MM.1S (cell line): Measurements from ENCODE around the gene MAP2K3.
"Not testable (repeated sequence)": the region's sequence is repeated elsewhere in the genome, so short reads cannot be mapped to it uniquely, and the experiment has no call there.

Experiments used
- DNase-seq: peaks from one replicate; pipeline ENCODE4 v3.0.0-alpha.2; 2015
- H2AFZ ChIP-seq: fragments of 300-600 bp; sonication (generic); 2 replicates; pipeline ENCODE4 v1.6.0; 2016; ENCODE audit warnings: antibody characterized with exemption, low read length
- H3F3A ChIP-seq: fragments of 300-600 bp; sonication (generic); 2 replicates; pipeline ENCODE4 v1.6.1; 2016; ENCODE audit warnings: mild to moderate bottlenecking, antibody characterized with exemption, low read length, moderate library complexity, mixed read lengths; ENCODE audit not compliant: insufficient read depth
- H3K27ac ChIP-seq: fragments of 300-600 bp; sonication (generic); 2 replicates; pipeline ENCODE4 v1.5.1; 2016; ENCODE audit warnings: mild to moderate bottlenecking, low read length
- H3K27me3 ChIP-seq: fragments of 300-600 bp; sonication (generic); replicated peaks from 2 replicates; pipeline ENCODE4 v1.6.0; 2016; ENCODE audit warnings: low read length; ENCODE audit not compliant: insufficient read depth
- H3K36me3 ChIP-seq: fragments of 300-600 bp; sonication (generic); replicated peaks from 2 replicates; pipeline ENCODE4 v1.6.1; 2016; ENCODE audit warnings: mild to moderate bottlenecking, low read length, mixed read lengths; ENCODE audit not compliant: insufficient read depth
- H3K4me1 ChIP-seq: fragments of 300-600 bp; sonication (generic); 2 replicates; pipeline ENCODE4 v1.6.1; 2016; ENCODE audit warnings: low read length, mixed read lengths
- H3K4me2 ChIP-seq: fragments of 300-600 bp; sonication (generic); 2 replicates; pipeline ENCODE4 v1.6.0; 2016; ENCODE audit warnings: low read depth, low read length
- H3K4me3 ChIP-seq: fragments of 300-600 bp; sonication (generic); 2 replicates; pipeline ENCODE4 v1.5.1; 2016; ENCODE audit warnings: low read length, mixed read lengths
- H3K79me2 ChIP-seq: fragments of 300-600 bp; sonication (generic); 2 replicates; pipeline ENCODE4 v1.6.1; 2016; ENCODE audit warnings: mixed run types, low read length, mixed read lengths
- H3K9ac ChIP-seq: fragments of 300-600 bp; sonication (generic); 2 replicates; pipeline ENCODE4 v1.6.1; 2016; ENCODE audit warnings: low read length, mixed read lengths
- H3K9me2 ChIP-seq: fragments of 300-600 bp; sonication (generic); replicated peaks from 2 replicates; pipeline ENCODE4 v1.6.1; 2016; ENCODE audit warnings: mild to moderate bottlenecking, low read length, mixed read lengths; ENCODE audit not compliant: insufficient read depth
- H3K9me3 ChIP-seq: fragments of 300-600 bp; sonication (generic); replicated peaks from 2 replicates; pipeline ENCODE4 v1.6.1; 2016; ENCODE audit warnings: mild to moderate bottlenecking, low read length, mixed read lengths; ENCODE audit not compliant: insufficient read depth
- H4K20me1 ChIP-seq: fragments of 300-600 bp; sonication (generic); 2 replicates; pipeline ENCODE4 v1.6.1; 2016; ENCODE audit warnings: mild to moderate bottlenecking, low read length, moderate library complexity, mixed read lengths; ENCODE audit not compliant: insufficient read depth
- CTCF ChIP-seq: fragments of 300-600 bp; sonication (generic); IDR thresholded peaks from 2 replicates; pipeline ENCODE4 v1.5.1; 2016; ENCODE audit warnings: antibody characterized with exemption, low read length, mixed read lengths
- EZH2 ChIP-seq: fragments of 300-600 bp; sonication (generic); optimal IDR thresholded peaks from 2 replicates; pipeline ENCODE3; 2017; ENCODE audit warnings: low read depth, mild to moderate bottlenecking, antibody characterized with exemption, low read length, mixed read lengths
- EZH2phosphoT487 ChIP-seq: fragments of 300-600 bp; sonication (generic); IDR thresholded peaks from 2 replicates; pipeline ENCODE4 v1.6.1; 2018; ENCODE audit warnings: antibody characterized with exemption, low read length

The MAP2K3 gene

GRCh38 chr17:21315246-21316000 lies 30.9 kb downstream of the MAP2K3 start:
- not testable (repeated sequence) for DNase-seq, H4K20me1 ChIP-seq, H3K79me2 ChIP-seq, H3F3A ChIP-seq, H3K9me3 ChIP-seq, H3K4me1 ChIP-seq, H3K27ac ChIP-seq, H3K36me3 ChIP-seq, H3K4me2 ChIP-seq, H3K27me3 ChIP-seq, H3K4me3 ChIP-seq, H3K9ac ChIP-seq, H3K9me2 ChIP-seq, H2AFZ ChIP-seq

- H3K4me3 ChIP-seq, H3K9me2 ChIP-seq, H3K79me2 ChIP-seq, H3K36me3 ChIP-seq, H3K4me2 ChIP-seq, H3K9me3 ChIP-seq, H4K20me1 ChIP-seq, H3K4me1 ChIP-seq, H3K9ac ChIP-seq, H3K27me3 ChIP-seq, H3F3A ChIP-seq, H3K27ac ChIP-seq, DNase-seq, H2AFZ ChIP-seq: not testable (repeated sequence)
These were observed 31.8 kb downstream of the MAP2K3 start for GRCh38 chr17:21316212-21316886.

- H3K27ac ChIP-seq, DNase-seq, H3K9me2 ChIP-seq, H3K9me3 ChIP-seq, H3K4me2 ChIP-seq, H3K79me2 ChIP-seq, H3K4me3 ChIP-seq, H3K9ac ChIP-seq, H3F3A ChIP-seq, H4K20me1 ChIP-seq, H3K36me3 ChIP-seq, H3K27me3 ChIP-seq, H3K4me1 ChIP-seq, H2AFZ ChIP-seq: not testable (repeated sequence)
These were observed 32.5 kb downstream of the MAP2K3 start for GRCh38 chr17:21316887-21317500.

GRCh38 chr17:21317821-21318220 lies 33.3 kb downstream of the MAP2K3 start:
- not testable (repeated sequence) for H3K9me3 ChIP-seq, H3F3A ChIP-seq, H3K4me1 ChIP-seq, H4K20me1 ChIP-seq, H3K9ac ChIP-seq, H3K27me3 ChIP-seq, DNase-seq, H3K79me2 ChIP-seq, H3K27ac ChIP-seq, H3K4me2 ChIP-seq, H3K36me3 ChIP-seq, H3K4me3 ChIP-seq, H2AFZ ChIP-seq, H3K9me2 ChIP-seq

- Histone ChIP-seq H4K20me1 (no peaks in the 10 kb centered on the region), H3K9me2 (no peaks in the 10 kb centered on the region), H3K4me3 (no peak overlapping the region), H3K79me2 (no peaks in the 10 kb centered on the region), H3K4me2 (no peak overlapping the region), H3K9me3 (no peaks in the 10 kb centered on the region), H2AFZ (no peak overlapping the region), H3K27me3 (peaks cover under 1% of the 10 kb centered on the region; the same call in 1 of the 2 replicates), H3K4me1 (no peaks in the 10 kb centered on the region), H3K36me3 (no peaks in the 10 kb centered on the region), H3K27ac (no peak overlapping the region), H3K9ac (no peak overlapping the region), H3F3A (no peaks in the 10 kb centered on the region)
- TF ChIP-seq CTCF (no peak), EZH2phosphoT487 (no peak), EZH2 (no peak)
- DNase-seq, result no peak
These were observed 33.9 kb downstream of the MAP2K3 start for GRCh38 chr17:21318439-21318838.

- not testable (repeated sequence) for DNase-seq, H3K9me2 ChIP-seq, H3K9me3 ChIP-seq, H3F3A ChIP-seq, H4K20me1 ChIP-seq, H3K36me3 ChIP-seq, H3K4me1 ChIP-seq, H3K9ac ChIP-seq, H3K79me2 ChIP-seq, H3K4me3 ChIP-seq, H2AFZ ChIP-seq, H3K4me2 ChIP-seq, H3K27ac ChIP-seq, H3K27me3 ChIP-seq
These were observed 34.3 kb downstream of the MAP2K3 start for GRCh38 chr17:21318856-21319255.

- H3K36me3 ChIP-seq, H2AFZ ChIP-seq, H3K79me2 ChIP-seq, H4K20me1 ChIP-seq, H3K27me3 ChIP-seq, DNase-seq, H3F3A ChIP-seq, H3K4me1 ChIP-seq, H3K9me2 ChIP-seq, H3K27ac ChIP-seq, H3K9me3 ChIP-seq, H3K4me2 ChIP-seq, H3K4me3 ChIP-seq, H3K9ac ChIP-seq: not testable (repeated sequence)
These were observed 34.7 kb downstream of the MAP2K3 start for GRCh38 chr17:21319256-21319655.
